GM19193 (cell line): ENCODE measurements around the gene PRDX3.

ENCODE experiments used
- POLR2A ChIP-seq: IDR thresholded peaks from 4 replicates; pipeline ENCODE4 v1.6.1; 2011; ENCODE audit not compliant: insufficient read depth, insufficient read length; ENCODE audit errors: extremely low read depth

PRDX3 gene

DNA sequence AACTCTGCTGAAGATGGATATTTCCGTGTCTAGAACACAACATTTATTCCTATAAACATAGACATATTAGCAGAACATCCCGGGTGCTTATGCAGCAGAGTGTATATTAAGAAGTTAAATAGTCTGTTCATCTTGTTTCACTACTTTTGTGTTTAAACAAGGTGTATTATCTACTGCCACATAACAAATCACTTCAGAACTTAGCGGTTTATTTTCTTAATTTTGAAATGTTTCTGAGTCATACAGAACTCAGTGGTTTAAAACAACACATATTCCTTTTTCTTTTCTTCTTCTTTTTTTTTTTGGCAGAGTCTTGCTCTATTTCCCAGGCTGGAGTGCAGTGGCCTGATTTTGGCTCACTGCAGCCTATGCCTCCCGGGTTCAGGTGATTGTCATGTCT is 48.9 kb downstream of the PRDX3 start:
- TF ChIP-seq POLR2A, result no peak

GRCh38 chr10:119125942-119126341 is 52.7 kb downstream of the PRDX3 start:
- TF ChIP-seq POLR2A, result no peak

GRCh38 chr10:119120875-119121274 is 57.7 kb downstream of the PRDX3 start:
- TF ChIP-seq POLR2A, result no peak

GRCh38 chr10:119120413-119120867 is 58.2 kb downstream of the PRDX3 start:
- TF ChIP-seq POLR2A, result no peak

DNA sequence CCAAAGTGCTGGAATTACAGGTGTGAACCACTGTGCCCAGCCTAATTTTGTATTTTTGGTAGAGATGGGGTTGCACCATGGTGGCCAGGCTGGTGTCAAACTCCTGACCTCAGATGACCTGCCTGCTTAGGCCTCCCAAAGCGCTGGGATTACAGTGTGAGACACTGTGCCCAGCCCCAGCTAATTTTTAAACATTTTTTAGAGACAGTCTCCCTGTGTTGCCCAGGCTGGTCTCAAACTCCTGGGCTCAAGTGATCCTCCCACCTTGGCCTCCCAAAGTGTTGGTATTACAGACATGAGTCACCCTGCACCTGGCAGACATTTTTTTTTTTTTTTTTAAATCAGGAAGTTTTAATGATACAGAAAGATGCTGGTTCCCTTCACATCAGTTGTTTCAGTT is 59.2 kb downstream of the PRDX3 start:
- TF ChIP-seq POLR2A, result no peak

DNA sequence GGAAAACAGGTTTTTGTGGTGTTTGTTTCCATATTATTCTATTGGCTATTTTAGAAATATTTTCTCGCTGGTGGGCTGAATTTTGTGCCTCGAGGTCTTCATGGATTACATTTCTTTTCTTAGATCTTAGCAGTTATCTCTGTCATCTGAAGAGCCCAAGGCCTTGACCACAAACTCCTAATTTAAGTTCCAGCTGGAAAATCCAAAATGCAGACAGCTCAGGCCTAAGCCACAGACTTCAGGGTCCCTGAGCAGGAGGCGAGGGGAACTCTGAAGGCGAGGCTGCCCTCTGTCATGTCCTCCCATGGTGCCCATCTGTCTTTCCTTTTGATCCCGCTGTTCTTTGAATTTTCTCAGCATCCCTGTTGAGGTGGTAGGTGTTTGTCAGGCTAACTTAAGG is 60.4 kb downstream of the PRDX3 start:
- no peak for TF ChIP-seq POLR2A
